GM19463 (cell line): ENCODE results near the gene LRRC61.
A peak's percentile ranks its signal among the peaks of the same experiment; 100 is the strongest.
"Not testable (repeated sequence)": the region's sequence is repeated elsewhere in the genome, so short reads cannot be mapped to it uniquely, and the experiment has no call there.

Source experiments
- ATAC-seq: cut with Tn5 transposase; IDR thresholded peaks from one replicate; pipeline ENCODE4 v1.9.1; 2021; ENCODE audit warnings: mild to moderate bottlenecking, moderate library complexity; ENCODE audit not compliant: unreplicated experiment

The LRRC61 gene

GRCh38 chr7:150322833-150323681 lies at the start of gene LRRC61, which contains the start of gene ACTR3C:
TSS of gene LRRC61 (plus strand) at chr7:150323355. CDS start at chr7:150336862, 13,507 bp downstream.
TSS of gene ACTR3C (minus strand) at chr7:150323545. CDS start at chr7:150295296, 28,249 bp downstream.
- ATAC-seq, result peak; percentile 51

GRCh38 chr7:150276132-150276695 lies 46.9 kb upstream of the LRRC61 start:
- ATAC-seq, result peak; percentile 63

- ATAC-seq, result not testable (repeated sequence)
Measured at GRCh38 chr7:150278383-150278782, 44.8 kb upstream of the LRRC61 start.

GRCh38 chr7:150281681-150282403 lies 41.3 kb upstream of the LRRC61 start:
- ATAC-seq, result not testable (repeated sequence)

GRCh38 chr7:150283111-150283510 lies 40.0 kb upstream of the LRRC61 start:
- ATAC-seq, result not testable (repeated sequence)

GRCh38 chr7:150283608-150284007 lies 39.5 kb upstream of the LRRC61 start:
- not testable (repeated sequence) for ATAC-seq

GRCh38 chr7:150285849-150286754 lies 37.1 kb upstream of the LRRC61 start:
- peak; percentile 79 for ATAC-seq

- not testable (repeated sequence) for ATAC-seq
Measured at GRCh38 chr7:150287815-150288214, 35.3 kb upstream of the LRRC61 start.

- not testable (repeated sequence) for ATAC-seq
Measured at GRCh38 chr7:150288816-150289215, 34.3 kb upstream of the LRRC61 start.

- not testable (repeated sequence) for ATAC-seq
Measured at GRCh38 chr7:150290317-150290716, 32.8 kb upstream of the LRRC61 start.

- ATAC-seq, result not testable (repeated sequence)
Measured at GRCh38 chr7:150295027-150295426, 28.1 kb upstream of the LRRC61 start.

GRCh38 chr7:150295614-150296013 lies 27.5 kb upstream of the LRRC61 start:
- not testable (repeated sequence) for ATAC-seq

GRCh38 chr7:150296802-150297201 lies 26.4 kb upstream of the LRRC61 start:
- ATAC-seq, result not testable (repeated sequence)

- ATAC-seq, result not testable (repeated sequence)
Measured at GRCh38 chr7:150297978-150298377, 25.2 kb upstream of the LRRC61 start.

GRCh38 chr7:150302908-150303310 lies 20.2 kb upstream of the LRRC61 start:
- ATAC-seq, result not testable (repeated sequence)

- not testable (repeated sequence) for ATAC-seq
Measured at GRCh38 chr7:150304499-150305258, 18.5 kb upstream of the LRRC61 start.

- not testable (repeated sequence) for ATAC-seq
Measured at GRCh38 chr7:150305259-150305902, 17.8 kb upstream of the LRRC61 start.

- ATAC-seq, result not testable (repeated sequence)
Measured at GRCh38 chr7:150305903-150306284, 17.3 kb upstream of the LRRC61 start.

GRCh38 chr7:150306377-150306776 lies 16.8 kb upstream of the LRRC61 start:
- not testable (repeated sequence) for ATAC-seq
